Measurements from ENCODE around the gene ARID1B. TPM values are rescaled to one million over a fixed set of nuclear protein-coding genes. Genes with fewer than 3 reads are reported as not detected.
"Not testable (repeated sequence)": the region's sequence is repeated elsewhere in the genome, so short reads cannot be mapped to it uniquely, and the experiment has no call there.

ARID1B gene
- total RNA-seq, 1 donor from 2014 or later = 43.4 TPM

GRCh38 chr6:156980948-156981347 is 203.8 kb downstream of the ARID1B start:
- no peaks in the 10 kb centered on the region for H3K9me3 ChIP-seq (replicated peaks)
- H3K4me3 ChIP-seq = no peak overlapping the region
- intact Hi-C loops (cut with micrococcal nuclease) = no loop called here
- no peaks in the 10 kb centered on the region for H3K27me3 ChIP-seq (ENCODE audit: low read depth)
- no peaks in the 10 kb centered on the region for H3K36me3 ChIP-seq
- TF ChIP-seq CTCF (IDR thresholded peaks at IDR 0.05; ENCODE audit: borderline replicate concordance) = no peak
- H3K4me1 ChIP-seq = peaks cover 93% of the 10 kb centered on the region
- no peak overlapping the region for H3K27ac ChIP-seq (replicated peaks)
- DNase-seq = no peak

GRCh38 chr6:156982168-156982567 is 205.0 kb downstream of the ARID1B start:
- Histone ChIP-seq H3K4me1 (peaks cover 81% of the 10 kb centered on the region), H3K9me3 (replicated peaks) (no peaks in the 10 kb centered on the region)

GRCh38 chr6:156982864-156983263 is 205.7 kb downstream of the ARID1B start:
- DNase-seq; H3K27me3 ChIP-seq (ENCODE audit: low read depth); H3K4me3 ChIP-seq; H3K27ac ChIP-seq (replicated peaks); intact Hi-C loops (cut with micrococcal nuclease); H3K9me3 ChIP-seq (replicated peaks); H3K36me3 ChIP-seq: not testable (repeated sequence)
- H3K4me1 ChIP-seq = peaks cover 81% of the 10 kb centered on the region

More at GRCh38 chr6:156982168-156982567, 205.0 kb downstream of the ARID1B start:
- intact Hi-C loops (cut with micrococcal nuclease) = no loop called here
- no peak overlapping the region for H3K27ac ChIP-seq (replicated peaks)
- H3K36me3 ChIP-seq = no peaks in the 10 kb centered on the region
- no peak for TF ChIP-seq CTCF (IDR thresholded peaks at IDR 0.05; ENCODE audit: borderline replicate concordance)
- H3K4me3 ChIP-seq = no peak overlapping the region
- no peak for DNase-seq
- no peaks in the 10 kb centered on the region for H3K27me3 ChIP-seq (ENCODE audit: low read depth)

- H3K9me3 ChIP-seq (replicated peaks) = no peaks in the 10 kb centered on the region
- no peak overlapping the region for H3K4me3 ChIP-seq
- H3K27ac ChIP-seq (replicated peaks) = no peak overlapping the region
- no peaks in the 10 kb centered on the region for H3K27me3 ChIP-seq (ENCODE audit: low read depth)
- H3K36me3 ChIP-seq = no peaks in the 10 kb centered on the region
- peaks cover 81% of the 10 kb centered on the region for H3K4me1 ChIP-seq
- no peak for TF ChIP-seq CTCF (IDR thresholded peaks at IDR 0.05; ENCODE audit: borderline replicate concordance)
- DNase-seq = no peak
- intact Hi-C loops (cut with micrococcal nuclease) = no loop called here
Measured at GRCh38 chr6:156984178-156984738, 207.1 kb downstream of the ARID1B start.

GRCh38 chr6:156985309-156985708 is 208.1 kb downstream of the ARID1B start:
- no peak for TF ChIP-seq CTCF (IDR thresholded peaks at IDR 0.05; ENCODE audit: borderline replicate concordance)
- Histone ChIP-seq H3K9me3 (replicated peaks) (no peaks in the 10 kb centered on the region), H3K27me3 (ENCODE audit: low read depth) (no peaks in the 10 kb centered on the region), H3K36me3 (no peaks in the 10 kb centered on the region), H3K4me1 (peaks cover 75% of the 10 kb centered on the region), H3K4me3 (no peak overlapping the region), H3K27ac (replicated peaks) (no peak overlapping the region)
- intact Hi-C loops (cut with micrococcal nuclease) = no loop called here
- DNase-seq = no peak

GRCh38 chr6:156988276-156989158 is 211.3 kb downstream of the ARID1B start:
- no peak for DNase-seq
- intact Hi-C loops (cut with micrococcal nuclease) = no loop called here
- no peaks in the 10 kb centered on the region for H3K36me3 ChIP-seq
- no peaks in the 10 kb centered on the region for H3K9me3 ChIP-seq (replicated peaks)
- H3K4me3 ChIP-seq = no peak overlapping the region
- H3K27ac ChIP-seq (replicated peaks) = no peak overlapping the region
- TF ChIP-seq CTCF (IDR thresholded peaks at IDR 0.05; ENCODE audit: borderline replicate concordance) = no peak
- H3K4me1 ChIP-seq = peaks cover 60% of the 10 kb centered on the region
- no peaks in the 10 kb centered on the region for H3K27me3 ChIP-seq (ENCODE audit: low read depth)
